Measurements from ENCODE around the gene P2RX7. TPM values are rescaled to one million over a fixed set of nuclear protein-coding genes. Genes with fewer than 3 reads are reported as not detected.

The P2RX7 gene
- polyA plus RNA-seq, 2 of the 4 experiments (the other 2 are of a cell fraction) = 0.03 TPM; not detected in 1

GRCh38 chr12:121117226-121117777 lies 15.4 kb upstream of the P2RX7 start:
- WGBS (ENCODE audit: missing lambda C conversion rate) = 71% methylated on average over 4 of the region's 4 CpGs
- no peak overlapping the region for H3K4me2 ChIP-seq
- H3K4me1 ChIP-seq = no peaks in the 10 kb centered on the region
- FAIRE-seq (no peak), ATAC-seq (no peak), DNase-seq (ENCODE audit: low read depth in 1 of 2, low spot score in 1 of 2) (no peak)
- no peak overlapping the region for H3K4me3 ChIP-seq
- ChIA-PET CTCF (interaction anchor here (0.9 to 7.2 kb wide), 6 partner anchors 7 to 468 kb away, joined by 3 to 45 read pairs (median 4); no protein-coding TSS in a partner anchor), POLR2A (no interaction called here)
- TF ChIP-seq ATOH8 (CRISPR knock-in tag; IDR thresholded peaks at IDR 0.05; ENCODE audit: low read depth) (no peak), E2F6 (IDR thresholded peaks at IDR 0.05; ENCODE audit: borderline replicate concordance, low read depth) (no peak)
- H3K9me3 ChIP-seq = no peaks in the 10 kb centered on the region
- H3K27ac ChIP-seq = no peak overlapping the region

GRCh38 chr12:121120323-121120722 lies 12.4 kb upstream of the P2RX7 start:
- ChIA-PET CTCF (interaction anchor here (0.8 to 7.2 kb wide), 3 partner anchors 10 to 110 kb away, joined by 3 to 45 read pairs (median 4); no protein-coding TSS in a partner anchor), POLR2A (no interaction called here)
- no peak for ATAC-seq
- no peak for FAIRE-seq
- Histone ChIP-seq H3K4me1 (peaks cover 11% of the 10 kb centered on the region; the same call in 2 of the 3 replicates), H3K27ac (no peak overlapping the region), H3K4me2 (no peak overlapping the region), H3K4me3 (no peak overlapping the region), H3K9me3 (no peaks in the 10 kb centered on the region)
- TF ChIP-seq ZSCAN20 (CRISPR knock-in tag; IDR thresholded peaks at IDR 0.05) = no peak
- TF ChIP-seq ESRRA (IDR thresholded peaks at IDR 0.05; ENCODE audit: borderline replicate concordance, low read length) = no peak
- no peak for TF ChIP-seq REST (IDR thresholded peaks at IDR 0.05)
- TF ChIP-seq RARB (CRISPR knock-in tag; IDR thresholded peaks at IDR 0.05) = no peak
- TF ChIP-seq HOXA7 (CRISPR knock-in tag; IDR thresholded peaks at IDR 0.05) = no peak
- no peak for TF ChIP-seq MYC (IDR thresholded peaks at IDR 0.05; ENCODE audit: borderline replicate concordance, low read length)
- TF ChIP-seq NPAS2 (CRISPR knock-in tag; IDR thresholded peaks at IDR 0.05; ENCODE audit: borderline replicate concordance) = no peak
- no peak for TF ChIP-seq ELK1 (IDR thresholded peaks at IDR 0.05; ENCODE audit: low read depth, low read length)
- no peak for TF ChIP-seq E2F6 (IDR thresholded peaks at IDR 0.05; ENCODE audit: borderline replicate concordance, low read depth)
- TF ChIP-seq FOSL2 (IDR thresholded peaks at IDR 0.05) = no peak
- TF ChIP-seq FOSL2 (CRISPR knock-in tag; IDR thresholded peaks at IDR 0.05) = no peak
- no peak for TF ChIP-seq PHF8 (IDR thresholded peaks at IDR 0.05; ENCODE audit: borderline replicate concordance, low read depth)
- no peak for DNase-seq (ENCODE audit: low read depth in 1 of 2, low spot score in 1 of 2)
- 61% methylated on average over 6 of the region's 6 CpGs for WGBS (ENCODE audit: missing lambda C conversion rate)
